Neural progenitor cell (in vitro differentiated cells): ENCODE results near the gene NFATC2IP. TPM values are rescaled to one million over a fixed set of nuclear protein-coding genes. Genes with fewer than 3 reads are reported as not detected.

Source experiments
- DNase-seq: peaks from one replicate; pipeline ENCODE4 v3.0.0-alpha.2; 2016; ENCODE audit warnings: low spot score
- H2AFZ ChIP-seq: fragments of 200-600 bp; sonication (generic); replicated peaks from 2 replicates; pipeline ENCODE4 v1.6.1; 2016; ENCODE audit warnings: antibody characterized with exemption
- H3F3A ChIP-seq: fragments of 200-600 bp; sonication (generic); 2 replicates; pipeline ENCODE4 v1.6.1; 2016; ENCODE audit warnings: antibody characterized with exemption, low read depth
- H3K27ac ChIP-seq: fragments of 200-600 bp; sonication (generic); 2 replicates; pipeline ENCODE4 v1.5.1; 2016; ENCODE audit warnings: mild to moderate bottlenecking
- H3K27me3 ChIP-seq: fragments of 200-600 bp; sonication (generic); 2 replicates; pipeline ENCODE4 v1.6.1; 2016; ENCODE audit warnings: mild to moderate bottlenecking, moderate library complexity
- H3K36me3 ChIP-seq: fragments of 200-600 bp; sonication (generic); 2 replicates; pipeline ENCODE4 v1.5.1; 2016
- H3K4me1 ChIP-seq: fragments of 200-600 bp; sonication (generic); 2 replicates; pipeline ENCODE4 v1.6.1; 2016; ENCODE audit warnings: mixed run types
- H3K4me2 ChIP-seq: fragments of 200-600 bp; sonication (generic); 2 replicates; pipeline ENCODE4 v1.6.1; 2016
- H3K4me3 ChIP-seq: fragments of 200-600 bp; sonication (generic); 2 replicates; pipeline ENCODE4 v1.5.1; 2016
- H3K79me2 ChIP-seq: fragments of 200-600 bp; sonication (generic); 2 replicates; pipeline ENCODE4 v1.6.1; 2016; ENCODE audit warnings: low read depth
- H3K9ac ChIP-seq: fragments of 200-600 bp; sonication (generic); 2 replicates; pipeline ENCODE4 v1.6.1; 2016
- H3K9me3 ChIP-seq: fragments of 200-600 bp; sonication (generic); 2 replicates; pipeline ENCODE4 v1.5.1; 2016; ENCODE audit warnings: low read depth
- H4K20me1 ChIP-seq: fragments of 200-600 bp; sonication (generic); 2 replicates; pipeline ENCODE4 v1.6.1; 2016; ENCODE audit warnings: low read depth
- H3K27ac Mint-ChIP-seq: 3 replicates; pipeline ENCODE4 v1.8.0; 2021; ENCODE audit warnings: mixed read lengths
- H3K27me3 Mint-ChIP-seq: 2 replicates; pipeline ENCODE4 v1.8.0; 2022; ENCODE audit warnings: low read depth, mild to moderate bottlenecking, inconsistent platforms, moderate library complexity, mixed read lengths; ENCODE audit not compliant: insufficient read depth
- H3K36me3 Mint-ChIP-seq: 3 replicates; pipeline ENCODE4 v1.8.0; 2021; ENCODE audit warnings: mixed read lengths
- H3K4me1 Mint-ChIP-seq: 3 replicates; pipeline ENCODE4 v1.8.0; 2021; ENCODE audit warnings: mixed read lengths
- H3K4me3 Mint-ChIP-seq: 3 replicates; pipeline ENCODE4 v1.8.0; 2021; ENCODE audit warnings: mild to moderate bottlenecking, moderate library complexity, mixed read lengths
- H3K9me3 Mint-ChIP-seq: 3 replicates; pipeline ENCODE4 v1.8.0; 2020; ENCODE audit warnings: mixed read lengths
- CTCF ChIP-seq: fragments of 200-600 bp; sonication (generic); IDR thresholded peaks from 2 replicates; pipeline ENCODE4 v1.5.1; 2017; ENCODE audit warnings: antibody characterized with exemption, mild to moderate bottlenecking
- EZH2 ChIP-seq: fragments of 200-600 bp; sonication (generic); IDR thresholded peaks from 2 replicates; pipeline ENCODE4 v1.6.1; 2017; ENCODE audit warnings: antibody characterized with exemption, mild to moderate bottlenecking, moderate library complexity
- EZH2phosphoT487 ChIP-seq: fragments of 200-600 bp; sonication (generic); IDR thresholded peaks from 2 replicates; pipeline ENCODE4 v1.6.1; 2017; ENCODE audit warnings: antibody characterized with exemption
- total RNA-seq: library from RNA; depleted of rRNA; stranded (reverse); fragments of >200 nt; gene quantifications from 2 replicates; pipeline ENCODE4 v1.2.3, GENCODE V29; 2015; ENCODE audit warnings: low replicate concordance

Gene NFATC2IP
- total RNA-seq, 1 donor from 2014 or later, result 33.2 TPM

- Histone ChIP-seq H3K4me2 (no peak overlapping the region), H3K36me3 (no peaks in the 10 kb centered on the region), H3K79me2 (no peaks in the 10 kb centered on the region), H3K4me3 (no peak overlapping the region), H3K27ac (no peak overlapping the region), H3K9ac (no peak overlapping the region), H3F3A (no peaks in the 10 kb centered on the region), H3K4me1 (no peaks in the 10 kb centered on the region), H3K9me3 (no peaks in the 10 kb centered on the region), H2AFZ (no peak overlapping the region), H3K27me3 (no peaks in the 10 kb centered on the region), H4K20me1 (no peaks in the 10 kb centered on the region)
- H3K4me3 Mint-ChIP-seq, result no peak overlapping the region
- DNase-seq, result no peak
- H3K4me1 Mint-ChIP-seq, result no peaks in the 10 kb centered on the region
- TF ChIP-seq EZH2phosphoT487 (no peak), EZH2 (no peak), CTCF (no peak)
- no peaks in the 10 kb centered on the region for H3K36me3 Mint-ChIP-seq
- H3K27me3 Mint-ChIP-seq, result no peaks in the 10 kb centered on the region
- no peak overlapping the region for H3K27ac Mint-ChIP-seq
- H3K9me3 Mint-ChIP-seq, result no peaks in the 10 kb centered on the region
These were observed 47.2 kb upstream of the NFATC2IP start for GRCh38 chr16:28903344-28904042.

DNA sequence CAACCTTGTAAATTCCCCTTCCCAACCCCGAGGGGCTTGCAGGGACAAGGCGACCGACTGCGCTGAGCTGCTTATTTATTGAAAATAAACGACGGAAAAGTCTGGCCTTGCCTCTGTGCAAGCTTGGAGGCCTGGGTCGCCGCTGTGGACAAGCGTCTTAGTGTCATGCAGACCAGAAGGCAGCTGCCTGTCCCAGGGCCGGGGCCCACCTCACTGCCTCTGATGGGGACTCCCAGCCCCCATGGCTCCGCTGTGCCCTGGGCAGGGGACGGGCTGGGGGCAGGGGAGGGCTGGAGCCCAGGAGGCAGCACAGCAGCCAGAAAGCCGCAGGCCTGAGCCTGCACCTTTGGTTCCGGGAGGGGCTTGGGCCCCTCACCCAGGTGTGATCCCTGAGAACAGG, 46.4 kb upstream of the NFATC2IP start:
- no peaks in the 10 kb centered on the region for H3K27me3 Mint-ChIP-seq
- no peaks in the 10 kb centered on the region for H3K4me1 Mint-ChIP-seq
- H3F3A ChIP-seq, result no peaks in the 10 kb centered on the region
- no peak overlapping the region for H3K4me2 ChIP-seq
- H3K27ac ChIP-seq, result no peak overlapping the region
- no peak overlapping the region for H3K4me3 Mint-ChIP-seq
- no peaks in the 10 kb centered on the region for H3K36me3 Mint-ChIP-seq
- H4K20me1 ChIP-seq, result no peaks in the 10 kb centered on the region
- H3K9me3 ChIP-seq, result no peaks in the 10 kb centered on the region
- H3K27ac Mint-ChIP-seq, result no peak overlapping the region
- no peaks in the 10 kb centered on the region for H3K9me3 Mint-ChIP-seq
- no peak overlapping the region for H2AFZ ChIP-seq
- H3K4me3 ChIP-seq, result no peak overlapping the region
- no peaks in the 10 kb centered on the region for H3K27me3 ChIP-seq
- H3K9ac ChIP-seq, result no peak overlapping the region
- TF ChIP-seq CTCF, result no peak
- TF ChIP-seq EZH2, result no peak
- TF ChIP-seq EZH2phosphoT487, result no peak
- no peaks in the 10 kb centered on the region for H3K36me3 ChIP-seq
- no peaks in the 10 kb centered on the region for H3K79me2 ChIP-seq
- no peak for DNase-seq
- no peaks in the 10 kb centered on the region for H3K4me1 ChIP-seq

DNA sequence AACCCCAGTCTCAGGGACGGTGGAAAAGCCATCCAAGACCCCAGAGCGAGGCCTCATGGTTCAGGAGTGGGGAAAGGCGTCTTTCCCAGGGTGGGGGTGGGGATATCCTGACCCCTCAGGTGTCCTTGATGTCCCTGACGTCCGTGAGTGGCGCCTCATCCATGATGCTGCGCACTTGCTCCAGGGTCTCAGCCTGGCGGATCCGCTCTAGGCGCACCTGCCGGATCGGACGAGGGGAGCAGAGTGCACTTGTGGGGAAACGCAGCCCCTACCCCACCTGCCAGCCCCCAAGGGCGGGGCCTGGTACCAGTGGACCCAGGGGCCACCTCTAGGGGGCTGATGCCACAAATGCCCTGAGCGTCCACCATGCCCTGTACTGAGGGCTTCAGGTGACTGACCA, 45.9 kb upstream of the NFATC2IP start:
- Histone ChIP-seq H3K4me1 (no peaks in the 10 kb centered on the region), H3K36me3 (no peaks in the 10 kb centered on the region), H3K79me2 (no peaks in the 10 kb centered on the region), H2AFZ (no peak overlapping the region), H3K4me2 (no peak overlapping the region), H3K27me3 (no peaks in the 10 kb centered on the region), H4K20me1 (no peaks in the 10 kb centered on the region), H3K9me3 (no peaks in the 10 kb centered on the region), H3F3A (no peaks in the 10 kb centered on the region), H3K9ac (no peak overlapping the region), H3K4me3 (no peak overlapping the region), H3K27ac (no peak overlapping the region)
- no peak for DNase-seq
- Mint-ChIP-seq H3K27me3 (no peaks in the 10 kb centered on the region), H3K4me3 (no peak overlapping the region), H3K27ac (no peak overlapping the region), H3K9me3 (no peaks in the 10 kb centered on the region), H3K36me3 (no peaks in the 10 kb centered on the region), H3K4me1 (no peaks in the 10 kb centered on the region)
- no peak for TF ChIP-seq EZH2
- no peak for TF ChIP-seq CTCF
- no peak for TF ChIP-seq EZH2phosphoT487
